ENCODE measurements around the gene AGT. TPM values are rescaled to one million over a fixed set of nuclear protein-coding genes. Genes with fewer than 3 reads are reported as not detected.

AGT gene
- total RNA-seq, 1 donor from 2014 or later = 6.3 TPM

DNA sequence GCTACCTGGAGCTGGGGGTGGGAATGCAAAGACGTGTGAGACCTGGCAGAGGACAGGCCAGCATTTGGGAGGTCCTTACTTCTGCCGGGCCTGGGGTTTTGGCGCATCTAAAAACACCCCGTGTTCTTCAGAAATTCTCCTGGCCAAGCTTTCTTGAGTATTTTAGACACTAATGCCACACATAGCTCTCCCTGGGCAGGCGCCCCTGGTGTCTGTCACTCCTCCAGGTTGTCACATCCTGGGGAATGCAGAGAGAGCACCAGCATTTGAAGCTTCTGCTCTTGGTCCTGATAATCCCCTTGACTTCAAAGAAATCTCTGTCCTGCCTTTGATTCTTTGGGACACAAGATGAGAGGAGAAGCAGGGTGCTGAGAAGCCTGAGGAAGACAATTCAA, 39.3 kb upstream of the AGT start:
- Mint-ChIP-seq H3K27me3 (ENCODE audit: unreplicated experiment) (peaks cover 5% of the 10 kb centered on the region), H3K9me3 (ENCODE audit: unreplicated experiment) (peaks cover 7% of the 10 kb centered on the region), H3K36me3 (ENCODE audit: unreplicated experiment) (no peaks in the 10 kb centered on the region), H3K4me1 (ENCODE audit: low read depth, unreplicated experiment) (peaks cover 36% of the 10 kb centered on the region), H3K27ac (ENCODE audit: unreplicated experiment) (peak overlapping the region; percentile 99), H3K4me3 (ENCODE audit: unreplicated experiment) (peak overlapping the region; percentile 75)
- TF ChIP-seq, protein P1, sequence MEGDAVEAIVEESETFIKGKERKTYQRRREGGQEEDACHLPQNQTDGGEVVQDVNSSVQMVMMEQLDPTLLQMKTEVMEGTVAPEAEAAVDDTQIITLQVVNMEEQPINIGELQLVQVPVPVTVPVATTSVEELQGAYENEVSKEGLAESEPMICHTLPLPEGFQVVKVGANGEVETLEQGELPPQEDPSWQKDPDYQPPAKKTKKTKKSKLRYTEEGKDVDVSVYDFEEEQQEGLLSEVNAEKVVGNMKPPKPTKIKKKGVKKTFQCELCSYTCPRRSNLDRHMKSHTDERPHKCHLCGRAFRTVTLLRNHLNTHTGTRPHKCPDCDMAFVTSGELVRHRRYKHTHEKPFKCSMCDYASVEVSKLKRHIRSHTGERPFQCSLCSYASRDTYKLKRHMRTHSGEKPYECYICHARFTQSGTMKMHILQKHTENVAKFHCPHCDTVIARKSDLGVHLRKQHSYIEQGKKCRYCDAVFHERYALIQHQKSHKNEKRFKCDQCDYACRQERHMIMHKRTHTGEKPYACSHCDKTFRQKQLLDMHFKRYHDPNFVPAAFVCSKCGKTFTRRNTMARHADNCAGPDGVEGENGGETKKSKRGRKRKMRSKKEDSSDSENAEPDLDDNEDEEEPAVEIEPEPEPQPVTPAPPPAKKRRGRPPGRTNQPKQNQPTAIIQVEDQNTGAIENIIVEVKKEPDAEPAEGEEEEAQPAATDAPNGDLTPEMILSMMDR (IDR thresholded peaks at IDR 0.05; ENCODE audit: partially characterized antibody, unreplicated experiment) = no peak
- no peak for DNase-seq

DNA sequence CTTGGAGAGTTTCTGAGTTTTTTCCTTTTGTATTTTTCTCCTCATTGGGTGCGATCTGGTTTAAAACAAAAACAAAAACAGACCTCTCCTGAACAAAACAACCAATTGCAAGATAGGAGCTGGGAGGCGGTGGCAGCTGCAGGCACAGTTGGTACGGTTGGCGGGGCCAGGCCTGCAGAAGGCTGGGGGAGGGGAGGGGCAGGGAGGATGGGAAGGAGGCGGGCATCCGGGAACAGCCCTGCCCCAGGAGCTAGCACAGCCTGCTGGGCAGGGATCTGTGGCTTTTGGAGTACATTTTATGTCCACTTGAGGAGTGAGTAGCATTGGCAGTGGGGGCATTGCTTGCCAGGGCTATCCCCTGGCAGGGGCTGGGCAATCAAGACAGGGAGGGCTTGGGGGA, 38.5 kb upstream of the AGT start:
- Mint-ChIP-seq H3K4me3 (ENCODE audit: unreplicated experiment) (peak overlapping the region; percentile 59), H3K4me1 (ENCODE audit: low read depth, unreplicated experiment) (peaks cover 33% of the 10 kb centered on the region), H3K9me3 (ENCODE audit: unreplicated experiment) (peaks cover 7% of the 10 kb centered on the region), H3K27ac (ENCODE audit: unreplicated experiment) (peak overlapping the region; percentile 99), H3K36me3 (ENCODE audit: unreplicated experiment) (no peaks in the 10 kb centered on the region), H3K27me3 (ENCODE audit: unreplicated experiment) (peaks cover 5% of the 10 kb centered on the region)
- peak; percentile 61 for DNase-seq
- TF ChIP-seq, protein P1 (IDR thresholded peaks at IDR 0.05; ENCODE audit: partially characterized antibody, unreplicated experiment) = no peak

DNA sequence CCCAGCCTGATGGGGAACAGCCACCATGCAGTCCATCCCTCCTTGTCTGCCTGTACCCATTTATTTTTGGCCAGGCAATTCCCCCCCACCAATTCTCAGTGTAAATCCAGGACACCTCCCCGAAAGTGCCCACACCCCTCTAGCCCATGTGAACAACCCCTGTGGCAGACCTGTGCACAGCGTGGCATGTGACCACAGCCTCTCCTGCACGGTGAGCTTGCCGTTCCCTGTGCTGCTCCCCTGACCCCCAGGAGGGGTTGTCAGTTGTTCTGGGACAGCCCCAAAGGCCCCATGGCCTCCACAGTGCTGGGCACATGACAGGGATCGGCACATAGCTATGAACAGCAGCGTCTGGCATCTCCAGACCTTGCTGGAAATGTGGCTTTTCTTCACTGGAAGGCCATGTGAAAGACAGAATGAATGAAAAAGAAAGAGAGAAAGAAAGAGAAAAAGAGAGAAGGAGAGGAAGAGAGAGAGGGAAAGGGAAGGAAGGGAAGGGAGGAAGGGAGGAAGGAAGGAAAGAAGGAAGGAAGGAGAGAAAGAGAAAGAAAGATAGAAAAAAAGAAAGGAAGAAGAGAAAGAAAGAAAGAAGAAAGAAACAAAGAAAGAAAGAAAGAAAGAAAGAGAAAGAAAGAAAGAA, 37.2 kb upstream of the AGT start:
- Mint-ChIP-seq H3K4me1 (ENCODE audit: low read depth, unreplicated experiment) (peaks cover 34% of the 10 kb centered on the region), H3K4me3 (ENCODE audit: unreplicated experiment) (peak overlapping the region; percentile 23), H3K27me3 (ENCODE audit: unreplicated experiment) (peaks cover 5% of the 10 kb centered on the region), H3K9me3 (ENCODE audit: unreplicated experiment) (peaks cover 6% of the 10 kb centered on the region), H3K27ac (ENCODE audit: unreplicated experiment) (peak overlapping the region; percentile 26), H3K36me3 (ENCODE audit: unreplicated experiment) (no peaks in the 10 kb centered on the region)
- DNase-seq = no peak
- TF ChIP-seq, protein P1 (IDR thresholded peaks at IDR 0.05; ENCODE audit: partially characterized antibody, unreplicated experiment) = no peak

DNA sequence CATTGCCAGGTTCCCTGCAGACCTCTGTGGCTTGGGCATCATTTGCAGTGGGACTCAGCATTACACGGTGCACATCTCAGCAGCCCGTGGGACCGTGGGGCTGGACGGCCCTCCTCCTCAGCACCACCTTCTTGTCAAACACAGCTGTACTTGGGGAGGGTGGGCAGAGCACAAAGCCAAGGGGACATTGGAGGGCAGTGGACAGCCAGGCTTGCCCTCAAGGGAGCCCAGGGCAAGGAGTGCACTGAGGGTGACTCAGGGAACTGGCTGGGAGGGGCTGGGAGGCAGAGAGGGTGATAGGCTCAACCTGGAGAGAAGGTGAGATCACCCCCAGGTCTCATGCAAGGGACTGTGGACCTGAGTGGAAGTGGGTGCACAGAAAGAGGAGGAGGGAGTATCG, 36.7 kb upstream of the AGT start:
- H3K27ac Mint-ChIP-seq (ENCODE audit: unreplicated experiment) = no peak overlapping the region
- no peaks in the 10 kb centered on the region for H3K36me3 Mint-ChIP-seq (ENCODE audit: unreplicated experiment)
- peaks cover 3% of the 10 kb centered on the region for H3K27me3 Mint-ChIP-seq (ENCODE audit: unreplicated experiment)
- no peak for DNase-seq
- no peak overlapping the region for H3K4me3 Mint-ChIP-seq (ENCODE audit: unreplicated experiment)
- TF ChIP-seq, protein P1 (IDR thresholded peaks at IDR 0.05; ENCODE audit: partially characterized antibody, unreplicated experiment) = no peak
- peaks cover 34% of the 10 kb centered on the region for H3K4me1 Mint-ChIP-seq (ENCODE audit: low read depth, unreplicated experiment)
- peaks cover 6% of the 10 kb centered on the region for H3K9me3 Mint-ChIP-seq (ENCODE audit: unreplicated experiment)

DNA sequence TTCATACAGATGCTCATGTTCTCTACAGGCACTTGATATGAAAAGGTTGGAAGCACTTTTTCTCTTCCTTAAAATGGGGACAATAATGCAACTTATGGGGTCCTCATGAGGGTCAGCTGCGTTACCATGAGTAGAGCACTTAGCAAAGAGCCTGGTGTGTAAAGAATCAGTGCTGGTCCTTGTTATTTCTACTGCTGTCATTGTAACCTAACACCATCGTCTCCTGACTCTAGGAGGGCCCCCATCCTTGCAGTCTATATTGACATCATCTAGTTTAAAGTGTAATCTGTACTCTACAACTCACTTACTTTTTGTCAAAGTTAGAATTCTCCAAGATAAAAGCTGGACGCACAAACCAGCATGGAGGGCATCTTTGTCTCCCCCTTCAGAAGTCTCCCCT, 35.7 kb upstream of the AGT start:
- no peaks in the 10 kb centered on the region for H3K36me3 Mint-ChIP-seq (ENCODE audit: unreplicated experiment)
- H3K27ac Mint-ChIP-seq (ENCODE audit: unreplicated experiment) = no peak overlapping the region
- H3K4me3 Mint-ChIP-seq (ENCODE audit: unreplicated experiment) = no peak overlapping the region
- peaks cover 38% of the 10 kb centered on the region for H3K4me1 Mint-ChIP-seq (ENCODE audit: low read depth, unreplicated experiment)
- H3K27me3 Mint-ChIP-seq (ENCODE audit: unreplicated experiment) = peaks cover 3% of the 10 kb centered on the region
- no peak for DNase-seq
- peaks cover 6% of the 10 kb centered on the region for H3K9me3 Mint-ChIP-seq (ENCODE audit: unreplicated experiment)
- TF ChIP-seq, protein P1 (IDR thresholded peaks at IDR 0.05; ENCODE audit: partially characterized antibody, unreplicated experiment) = no peak
